Measurements from ENCODE around the gene EDA2R.

The EDA2R gene, protein sequence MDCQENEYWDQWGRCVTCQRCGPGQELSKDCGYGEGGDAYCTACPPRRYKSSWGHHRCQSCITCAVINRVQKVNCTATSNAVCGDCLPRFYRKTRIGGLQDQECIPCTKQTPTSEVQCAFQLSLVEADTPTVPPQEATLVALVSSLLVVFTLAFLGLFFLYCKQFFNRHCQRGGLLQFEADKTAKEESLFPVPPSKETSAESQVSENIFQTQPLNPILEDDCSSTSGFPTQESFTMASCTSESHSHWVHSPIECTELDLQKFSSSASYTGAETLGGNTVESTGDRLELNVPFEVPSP

DNA sequence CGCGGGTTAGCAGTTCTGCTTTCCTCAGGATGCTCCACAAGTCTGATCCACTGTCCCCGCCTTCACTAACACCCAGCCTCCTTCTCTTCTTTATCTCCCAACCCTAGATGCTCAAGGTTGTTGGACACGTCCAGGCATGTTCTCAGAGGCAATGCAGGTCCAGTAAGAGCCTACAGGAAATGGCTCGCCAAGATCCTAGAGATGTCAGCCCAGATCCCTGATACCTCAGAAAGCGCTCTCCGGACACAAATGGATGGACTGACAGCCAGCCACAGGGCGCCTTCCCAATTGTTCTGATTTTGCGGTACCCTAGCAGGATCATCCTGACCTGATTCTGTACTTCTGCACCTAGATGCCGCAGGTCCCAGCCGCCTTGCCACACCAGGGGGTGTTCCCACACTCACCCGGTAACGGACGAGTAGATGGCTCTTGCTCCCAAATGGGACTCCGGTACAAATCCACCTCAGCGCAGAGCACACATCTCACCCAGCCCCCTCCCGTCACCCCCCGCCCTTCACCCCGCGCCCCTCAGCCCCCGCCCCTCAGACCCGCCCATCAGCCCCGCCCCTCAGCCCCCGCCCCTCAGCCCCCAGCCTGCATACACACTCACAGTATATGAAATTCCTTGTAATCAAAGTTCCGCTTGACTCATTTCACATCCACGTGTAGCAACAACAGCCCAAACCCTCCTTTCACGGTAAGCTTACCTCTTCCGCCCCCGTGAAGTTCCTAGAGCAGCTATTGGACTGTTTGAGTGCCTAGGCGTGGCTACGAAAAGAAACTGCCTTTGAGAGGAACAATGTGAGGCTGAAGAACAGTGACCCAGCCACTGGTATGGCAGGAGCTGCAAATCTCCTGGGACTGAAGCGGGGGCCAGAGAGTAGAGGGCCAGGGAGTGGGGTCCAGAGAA is at the start of gene EDA2R:
TSS of gene EDA2R (minus strand) at position 488 of the 910 bp plus-strand sequence. CDS start 23,058 bp downstream, outside the sequence.
- ChIA-PET CTCF (no interaction called here), POLR2A (no interaction called here)
- TF ChIP-seq BHLHE40 (IDR thresholded peaks at IDR 0.05; ENCODE audit: borderline replicate concordance) (no peak), ZNF384 (IDR thresholded peaks at IDR 0.05) (no peak), ARNT (IDR thresholded peaks at IDR 0.05) (no peak)
- DNase-seq (ENCODE audit: extremely low spot score) = no peak

DNA sequence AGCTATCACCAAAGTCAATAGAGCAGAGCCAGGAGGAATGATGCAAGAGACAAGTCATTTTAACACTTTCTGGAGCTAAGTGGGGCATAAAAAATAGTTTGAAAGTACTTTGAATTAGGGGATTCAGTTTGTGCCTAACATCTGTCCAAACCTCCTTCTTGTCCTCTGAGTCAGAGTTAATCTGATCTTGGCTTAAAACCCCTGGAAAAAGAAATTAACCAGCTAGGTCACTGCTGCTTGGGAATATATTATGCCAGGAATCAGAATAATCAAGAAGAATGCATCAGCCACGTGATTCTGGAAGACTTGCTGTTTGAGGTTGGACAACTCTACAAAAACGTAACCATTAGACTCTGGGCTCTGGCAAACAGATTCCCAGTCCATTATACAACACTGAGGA is 45.3 kb upstream of the EDA2R start:
- no peak for DNase-seq (ENCODE audit: extremely low spot score)
- ChIA-PET POLR2A (no interaction called here), CTCF (no interaction called here)
- no peak for TF ChIP-seq LEF1 (IDR thresholded peaks at IDR 0.05; ENCODE audit: borderline replicate concordance)
- no peak for TF ChIP-seq ARNT (IDR thresholded peaks at IDR 0.05)
- TF ChIP-seq SUZ12 (IDR thresholded peaks at IDR 0.05) = no peak

DNA sequence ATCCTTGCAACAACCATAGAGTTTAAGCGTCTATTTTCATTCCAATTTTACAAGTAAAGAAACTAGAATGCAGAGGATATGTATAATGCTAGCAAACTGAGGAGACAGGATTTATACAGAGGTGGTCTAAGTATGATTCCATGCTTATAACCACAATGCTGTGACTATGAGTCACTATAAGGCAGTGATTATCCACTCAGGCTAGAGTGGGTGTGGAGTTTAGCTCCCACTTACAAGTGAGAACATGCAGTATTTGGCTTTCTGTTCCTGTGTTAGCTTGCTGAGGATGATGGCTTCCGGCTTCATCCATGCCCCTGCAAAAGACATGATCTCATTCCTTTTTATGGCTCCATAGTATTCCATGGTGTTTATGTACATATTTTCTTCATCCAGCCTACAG is 41.6 kb upstream of the EDA2R start:
- ChIA-PET POLR2A (no interaction called here), CTCF (no interaction called here)
- TF ChIP-seq, protein P1, sequence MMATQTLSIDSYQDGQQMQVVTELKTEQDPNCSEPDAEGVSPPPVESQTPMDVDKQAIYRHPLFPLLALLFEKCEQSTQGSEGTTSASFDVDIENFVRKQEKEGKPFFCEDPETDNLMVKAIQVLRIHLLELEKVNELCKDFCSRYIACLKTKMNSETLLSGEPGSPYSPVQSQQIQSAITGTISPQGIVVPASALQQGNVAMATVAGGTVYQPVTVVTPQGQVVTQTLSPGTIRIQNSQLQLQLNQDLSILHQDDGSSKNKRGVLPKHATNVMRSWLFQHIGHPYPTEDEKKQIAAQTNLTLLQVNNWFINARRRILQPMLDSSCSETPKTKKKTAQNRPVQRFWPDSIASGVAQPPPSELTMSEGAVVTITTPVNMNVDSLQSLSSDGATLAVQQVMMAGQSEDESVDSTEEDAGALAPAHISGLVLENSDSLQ (IDR thresholded peaks at IDR 0.05) = no peak
- no peak for TF ChIP-seq LEF1 (IDR thresholded peaks at IDR 0.05; ENCODE audit: borderline replicate concordance)
- TF ChIP-seq ARNT (IDR thresholded peaks at IDR 0.05) = no peak
- no peak for TF ChIP-seq FOXK2 (IDR thresholded peaks at IDR 0.05)
- no peak for TF ChIP-seq TARDBP (IDR thresholded peaks at IDR 0.05)
- TF ChIP-seq ELF4 (IDR thresholded peaks at IDR 0.05) = no peak
- no peak for DNase-seq (ENCODE audit: extremely low spot score)

DNA sequence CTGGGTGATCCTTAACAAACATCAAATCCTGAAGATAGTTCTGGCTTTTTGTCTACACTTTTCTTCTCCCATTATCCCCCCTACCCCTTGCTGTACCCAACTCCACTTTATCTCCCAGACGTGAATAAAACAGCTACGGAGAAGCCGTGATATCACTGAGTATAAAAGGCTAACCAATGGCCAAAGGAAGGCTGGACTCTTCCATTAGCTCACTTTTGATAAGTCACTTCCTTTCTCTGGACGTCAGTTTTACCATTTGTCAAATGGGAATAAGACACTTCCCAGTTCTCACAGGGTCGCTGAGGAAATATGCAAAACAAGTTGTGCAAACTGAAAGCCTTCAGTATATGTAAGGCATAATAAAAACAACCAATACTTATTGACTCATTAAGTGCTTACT is 38.6 kb upstream of the EDA2R start:
- ChIA-PET CTCF (no interaction called here), POLR2A (no interaction called here)
- DNase-seq (ENCODE audit: extremely low spot score) = no peak
- TF ChIP-seq BHLHE40 (IDR thresholded peaks at IDR 0.05; ENCODE audit: borderline replicate concordance) = no peak
- TF ChIP-seq SP1 (IDR thresholded peaks at IDR 0.05) = no peak
- TF ChIP-seq, protein P1 (IDR thresholded peaks at IDR 0.05) = no peak
- no peak for TF ChIP-seq ARNT (IDR thresholded peaks at IDR 0.05)
- no peak for TF ChIP-seq CTBP1 (IDR thresholded peaks at IDR 0.05; ENCODE audit: borderline replicate concordance)
- TF ChIP-seq FOXM1 (IDR thresholded peaks at IDR 0.05; ENCODE audit: borderline replicate concordance) = no peak
- no peak for TF ChIP-seq NFRKB (IDR thresholded peaks at IDR 0.05)
- TF ChIP-seq LEF1 (IDR thresholded peaks at IDR 0.05; ENCODE audit: borderline replicate concordance) = no peak
- TF ChIP-seq ELF4 (IDR thresholded peaks at IDR 0.05) = no peak
- TF ChIP-seq FOXA1 (IDR thresholded peaks at IDR 0.05) = no peak
- TF ChIP-seq HDGF (IDR thresholded peaks at IDR 0.05; ENCODE audit: borderline replicate concordance) = no peak
- TF ChIP-seq ZNF384 (IDR thresholded peaks at IDR 0.05) = no peak
- no peak for TF ChIP-seq TARDBP (IDR thresholded peaks at IDR 0.05)
- TF ChIP-seq FOXK2 (IDR thresholded peaks at IDR 0.05) = no peak
- TF ChIP-seq L3MBTL2 (conservative IDR thresholded peaks at IDR 0.05) = no peak
- TF ChIP-seq SUZ12 (IDR thresholded peaks at IDR 0.05) = no peak

DNA sequence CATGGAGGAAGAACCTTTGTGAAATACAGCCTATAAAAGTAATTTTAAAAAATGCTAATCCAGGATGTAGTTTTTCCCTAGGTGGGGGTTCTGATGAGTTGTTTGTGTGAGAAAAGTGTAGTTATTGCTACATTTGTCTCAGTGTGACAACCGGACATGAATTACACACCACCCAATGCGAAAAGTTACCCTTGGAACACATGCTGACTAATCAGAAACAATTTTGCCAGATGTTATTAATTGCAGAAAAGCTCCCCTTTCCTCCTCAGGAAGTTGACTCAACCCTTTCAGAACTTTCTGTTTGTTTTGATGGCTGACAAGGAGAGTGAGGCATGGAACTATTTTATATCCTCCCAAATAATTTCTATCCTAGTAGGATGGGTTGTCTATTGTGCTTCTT is 38.1 kb upstream of the EDA2R start:
- no peak for DNase-seq (ENCODE audit: extremely low spot score)
- ChIA-PET POLR2A (no interaction called here), CTCF (no interaction called here)
- TF ChIP-seq, protein P1 (IDR thresholded peaks at IDR 0.05) = no peak
- no peak for TF ChIP-seq TARDBP (IDR thresholded peaks at IDR 0.05)
- TF ChIP-seq SUZ12 (IDR thresholded peaks at IDR 0.05) = no peak
- no peak for TF ChIP-seq CTBP1 (IDR thresholded peaks at IDR 0.05; ENCODE audit: borderline replicate concordance)
- TF ChIP-seq HDGF (IDR thresholded peaks at IDR 0.05; ENCODE audit: borderline replicate concordance) = no peak
- TF ChIP-seq ELF4 (IDR thresholded peaks at IDR 0.05) = no peak
- no peak for TF ChIP-seq FOXM1 (IDR thresholded peaks at IDR 0.05; ENCODE audit: borderline replicate concordance)
- TF ChIP-seq SP1 (IDR thresholded peaks at IDR 0.05) = no peak
- no peak for TF ChIP-seq FOXA1 (IDR thresholded peaks at IDR 0.05)
- TF ChIP-seq FOXK2 (IDR thresholded peaks at IDR 0.05) = no peak

- POLR2A ChIA-PET = no interaction called here
- DNase-seq (ENCODE audit: extremely low spot score) = no peak
- no peak for TF ChIP-seq ARNT (IDR thresholded peaks at IDR 0.05)
- TF ChIP-seq ZNF384 (IDR thresholded peaks at IDR 0.05) = no peak
- TF ChIP-seq LEF1 (IDR thresholded peaks at IDR 0.05; ENCODE audit: borderline replicate concordance) = no peak
- TF ChIP-seq BHLHE40 (IDR thresholded peaks at IDR 0.05; ENCODE audit: borderline replicate concordance) = no peak
- no peak for TF ChIP-seq HDGF (IDR thresholded peaks at IDR 0.05; ENCODE audit: borderline replicate concordance)
- TF ChIP-seq NFRKB (IDR thresholded peaks at IDR 0.05) = no peak
- CTCF ChIA-PET = no interaction called here
Measured at GRCh38 chrX:66676413-66676812, 37.5 kb upstream of the EDA2R start.
